ENCODE results near the gene SCAMP2.

The SCAMP2 gene

DNA sequence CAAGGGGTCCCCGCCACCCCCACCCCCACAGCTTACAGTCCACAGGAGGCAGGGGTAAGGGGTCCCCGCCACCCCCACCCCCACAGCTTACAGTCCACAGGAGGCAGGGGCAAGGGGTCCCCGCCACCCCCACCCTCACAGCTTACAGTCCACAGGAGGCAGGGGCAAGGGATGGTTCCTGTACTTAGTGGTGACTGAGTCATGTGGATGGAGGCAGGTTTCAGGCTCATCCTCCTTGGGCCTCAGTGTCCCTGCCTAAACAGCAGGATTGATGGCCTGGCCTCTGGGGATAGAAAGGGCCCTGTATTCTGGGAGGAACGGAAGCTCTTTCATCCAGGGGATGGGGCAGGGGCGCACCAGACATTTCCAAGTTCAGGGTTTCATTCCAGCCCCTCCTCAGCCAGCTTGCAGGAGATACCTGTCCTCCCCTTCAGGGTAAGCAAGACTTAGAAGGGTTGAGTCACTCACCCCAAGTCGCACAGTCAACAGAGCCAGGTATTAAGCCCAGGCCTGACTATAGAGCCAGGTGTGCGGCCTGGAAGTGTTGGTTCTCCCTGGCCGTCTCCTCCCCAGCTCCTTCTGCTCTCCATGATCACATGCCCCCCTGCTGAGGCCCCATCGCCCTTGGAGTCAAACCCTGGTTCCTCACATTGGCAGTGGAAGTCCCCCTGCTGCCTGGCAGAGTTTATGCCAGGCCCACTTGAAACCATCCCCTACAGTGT is 78.8 kb downstream of the SCAMP2 start:
- DNase-seq (ENCODE audit: low read depth in 2 of 2) = no peak
- H3K4me3 ChIP-seq (replicated peaks in 1 of 2; ENCODE audit: low read depth in 2 of 2, low read length in 2 of 2) = no peak overlapping the region
- TF ChIP-seq, protein P1, sequence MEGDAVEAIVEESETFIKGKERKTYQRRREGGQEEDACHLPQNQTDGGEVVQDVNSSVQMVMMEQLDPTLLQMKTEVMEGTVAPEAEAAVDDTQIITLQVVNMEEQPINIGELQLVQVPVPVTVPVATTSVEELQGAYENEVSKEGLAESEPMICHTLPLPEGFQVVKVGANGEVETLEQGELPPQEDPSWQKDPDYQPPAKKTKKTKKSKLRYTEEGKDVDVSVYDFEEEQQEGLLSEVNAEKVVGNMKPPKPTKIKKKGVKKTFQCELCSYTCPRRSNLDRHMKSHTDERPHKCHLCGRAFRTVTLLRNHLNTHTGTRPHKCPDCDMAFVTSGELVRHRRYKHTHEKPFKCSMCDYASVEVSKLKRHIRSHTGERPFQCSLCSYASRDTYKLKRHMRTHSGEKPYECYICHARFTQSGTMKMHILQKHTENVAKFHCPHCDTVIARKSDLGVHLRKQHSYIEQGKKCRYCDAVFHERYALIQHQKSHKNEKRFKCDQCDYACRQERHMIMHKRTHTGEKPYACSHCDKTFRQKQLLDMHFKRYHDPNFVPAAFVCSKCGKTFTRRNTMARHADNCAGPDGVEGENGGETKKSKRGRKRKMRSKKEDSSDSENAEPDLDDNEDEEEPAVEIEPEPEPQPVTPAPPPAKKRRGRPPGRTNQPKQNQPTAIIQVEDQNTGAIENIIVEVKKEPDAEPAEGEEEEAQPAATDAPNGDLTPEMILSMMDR (IDR thresholded peaks at IDR 0.05; ENCODE audit: low read depth, low read length) = no peak
